ENCODE data around the gene RPL14. TPM values are rescaled to one million over a fixed set of nuclear protein-coding genes. Genes with fewer than 3 reads are reported as not detected.
A peak's percentile ranks its signal among the peaks of the same experiment; 100 is the strongest.

RPL14 gene
- total RNA-seq, 1 donor from 2014 or later, result 2,616 TPM

DNA sequence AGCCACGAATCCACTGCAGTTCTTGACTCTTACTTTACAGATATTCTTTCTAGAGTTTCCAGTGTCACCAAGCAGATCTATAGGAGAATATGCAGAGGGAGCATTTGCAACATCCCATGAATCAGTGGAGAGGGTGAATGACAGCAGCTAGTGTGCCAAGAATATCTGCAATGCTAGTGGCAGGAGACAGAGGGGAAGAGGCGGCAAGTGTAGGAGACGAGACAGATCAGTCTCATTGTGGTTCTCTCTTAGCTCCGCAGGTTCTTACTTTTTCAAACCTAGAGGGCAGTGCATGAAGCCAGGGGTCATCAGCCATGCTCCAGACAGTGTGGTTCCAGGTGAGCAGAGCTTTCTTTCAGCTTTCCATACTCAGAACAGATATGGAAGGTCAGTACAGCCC, 20.5 kb downstream of the RPL14 start:
- intact Hi-C loops (cut with micrococcal nuclease), result loop anchor here (1.0 kb wide), 5 partner anchors 20 to 168 kb away; partner anchors contain the start of genes EIF1B, RPL14 and ZNF621
- ATAC-seq (ENCODE audit: low read depth), result no peak
- H3K4me1 Mint-ChIP-seq, result peaks cover 27% of the 10 kb centered on the region

DNA sequence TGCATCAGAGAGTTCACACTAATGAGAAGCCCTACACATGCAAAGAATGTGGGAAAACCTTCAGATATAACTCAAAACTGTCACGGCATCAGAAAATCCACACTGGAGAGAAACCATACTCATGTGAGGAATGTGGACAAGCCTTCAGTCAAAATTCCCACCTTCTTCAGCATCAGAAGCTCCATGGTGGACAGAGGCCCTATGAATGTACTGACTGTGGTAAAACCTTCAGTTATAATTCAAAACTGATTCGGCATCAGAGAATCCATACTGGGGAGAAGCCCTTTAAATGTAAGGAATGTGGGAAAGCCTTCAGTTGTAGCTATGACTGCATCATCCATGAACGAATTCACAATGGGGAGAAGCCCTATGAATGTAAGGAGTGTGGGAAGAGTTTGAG, 30.0 kb downstream of the RPL14 start:
- no peak for ATAC-seq (ENCODE audit: low read depth)
- ChIA-PET CTCF (no interaction called here), POLR2A (no interaction called here)
- H3K36me3 Mint-ChIP-seq (ENCODE audit: low read depth), result peaks cover 71% of the 10 kb centered on the region
- peaks cover 20% of the 10 kb centered on the region for H3K9me3 Mint-ChIP-seq
- H3K27me3 Mint-ChIP-seq, result no peaks in the 10 kb centered on the region
- TF ChIP-seq, protein P1, sequence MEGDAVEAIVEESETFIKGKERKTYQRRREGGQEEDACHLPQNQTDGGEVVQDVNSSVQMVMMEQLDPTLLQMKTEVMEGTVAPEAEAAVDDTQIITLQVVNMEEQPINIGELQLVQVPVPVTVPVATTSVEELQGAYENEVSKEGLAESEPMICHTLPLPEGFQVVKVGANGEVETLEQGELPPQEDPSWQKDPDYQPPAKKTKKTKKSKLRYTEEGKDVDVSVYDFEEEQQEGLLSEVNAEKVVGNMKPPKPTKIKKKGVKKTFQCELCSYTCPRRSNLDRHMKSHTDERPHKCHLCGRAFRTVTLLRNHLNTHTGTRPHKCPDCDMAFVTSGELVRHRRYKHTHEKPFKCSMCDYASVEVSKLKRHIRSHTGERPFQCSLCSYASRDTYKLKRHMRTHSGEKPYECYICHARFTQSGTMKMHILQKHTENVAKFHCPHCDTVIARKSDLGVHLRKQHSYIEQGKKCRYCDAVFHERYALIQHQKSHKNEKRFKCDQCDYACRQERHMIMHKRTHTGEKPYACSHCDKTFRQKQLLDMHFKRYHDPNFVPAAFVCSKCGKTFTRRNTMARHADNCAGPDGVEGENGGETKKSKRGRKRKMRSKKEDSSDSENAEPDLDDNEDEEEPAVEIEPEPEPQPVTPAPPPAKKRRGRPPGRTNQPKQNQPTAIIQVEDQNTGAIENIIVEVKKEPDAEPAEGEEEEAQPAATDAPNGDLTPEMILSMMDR (IDR thresholded peaks at IDR 0.05), result no peak
- no peak for DNase-seq
- H3K4me1 Mint-ChIP-seq, result no peaks in the 10 kb centered on the region
- no peak overlapping the region for H3K27ac Mint-ChIP-seq
- H3K4me3 Mint-ChIP-seq, result no peak overlapping the region
- intact Hi-C loops (cut with micrococcal nuclease), result no loop called here

More for the DNA sequence above, 20.5 kb downstream of the RPL14 start:
- POLR2A ChIA-PET, result interaction anchor here (1.2 to 3.4 kb wide), 7 partner anchors 17 to 721 kb away, joined by 4 to 38 read pairs (median 7); partner anchors contain the start of genes CTNNB1, RPL14, ZNF620 and ZNF621
- H3K27ac Mint-ChIP-seq, result peak overlapping the region; percentile 94
- H3K4me3 Mint-ChIP-seq, result peak overlapping the region; percentile 93
- H3K9me3 Mint-ChIP-seq, result no peaks in the 10 kb centered on the region
- peaks cover 49% of the 10 kb centered on the region for H3K36me3 Mint-ChIP-seq (ENCODE audit: low read depth)
- CTCF ChIA-PET, result no interaction called here
- TF ChIP-seq, protein P1 (IDR thresholded peaks at IDR 0.05), result no peak
- no peaks in the 10 kb centered on the region for H3K27me3 Mint-ChIP-seq
- no peak for DNase-seq

DNA sequence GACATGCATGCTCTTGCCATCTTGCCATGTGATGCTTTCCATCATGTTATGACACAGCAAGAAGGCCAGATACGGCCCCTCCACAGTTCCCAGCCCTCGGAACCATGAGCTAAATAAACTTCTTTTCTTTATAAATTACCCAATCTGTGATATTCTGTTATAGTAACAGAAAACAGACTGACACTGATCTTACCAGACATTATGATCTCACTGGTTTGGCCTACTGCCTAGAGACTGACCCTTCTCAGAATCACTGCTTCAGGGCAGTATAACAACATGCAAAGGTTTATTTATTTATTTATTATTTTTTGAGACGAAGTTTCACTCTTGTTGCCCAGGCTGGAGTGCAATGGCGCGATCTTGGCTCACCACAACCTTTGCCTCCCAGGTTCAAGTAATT, 33.8 kb downstream of the RPL14 start:
- ChIA-PET CTCF (no interaction called here), POLR2A (no interaction called here)
- Mint-ChIP-seq H3K4me1 (no peaks in the 10 kb centered on the region), H3K36me3 (ENCODE audit: low read depth) (peaks cover 44% of the 10 kb centered on the region), H3K27ac (no peak overlapping the region), H3K9me3 (peaks cover 20% of the 10 kb centered on the region), H3K4me3 (no peak overlapping the region), H3K27me3 (no peaks in the 10 kb centered on the region)
- ATAC-seq (ENCODE audit: low read depth), result no peak
- TF ChIP-seq, protein P1 (IDR thresholded peaks at IDR 0.05), result no peak
- no peak for DNase-seq
- intact Hi-C loops (cut with micrococcal nuclease), result no loop called here

DNA sequence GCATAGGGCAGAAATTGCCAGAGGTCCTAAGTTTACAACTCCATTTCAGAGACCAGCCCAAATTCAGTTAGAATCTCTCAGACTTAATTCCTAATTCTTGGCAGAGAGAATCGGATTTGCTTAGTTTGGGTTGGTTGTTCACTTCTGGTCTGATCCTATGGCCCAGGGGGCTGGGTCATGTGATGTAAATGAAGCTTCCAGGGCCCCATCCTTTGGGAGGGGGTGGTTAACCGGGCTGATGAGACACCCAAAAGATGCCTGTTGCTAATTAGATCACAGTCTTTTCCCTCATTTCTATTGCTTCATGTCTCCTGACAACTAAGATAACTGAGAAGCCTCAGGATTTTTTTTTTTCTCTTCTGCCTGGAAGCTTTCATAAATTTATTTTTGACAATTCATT, 37.6 kb downstream of the RPL14 start:
- CTCF ChIA-PET, result no interaction called here
- Mint-ChIP-seq H3K4me1 (no peaks in the 10 kb centered on the region), H3K27ac (no peak overlapping the region)

DNA sequence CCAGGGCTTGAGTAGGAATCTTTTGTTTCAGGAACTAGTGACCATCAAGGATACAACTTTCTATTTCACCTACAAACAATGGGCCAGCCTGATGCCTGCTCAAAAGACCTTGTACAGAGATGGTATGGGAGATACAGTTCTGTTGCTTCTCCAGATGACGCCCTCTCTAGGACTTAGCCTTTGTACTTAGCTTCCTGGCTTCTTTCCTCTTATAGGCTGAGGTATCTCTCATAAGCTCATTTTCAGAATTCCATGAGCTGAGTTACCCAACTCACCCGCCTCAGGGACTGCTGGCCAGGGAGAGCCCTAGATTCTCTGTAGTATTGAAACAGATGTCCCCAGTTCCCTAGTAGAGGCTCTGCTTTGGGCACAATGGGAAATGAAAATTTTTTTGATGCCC, 40.1 kb downstream of the RPL14 start:
- peaks cover 5% of the 10 kb centered on the region for H3K36me3 Mint-ChIP-seq (ENCODE audit: low read depth)
- ATAC-seq (ENCODE audit: low read depth) (no peak), DNase-seq (no peak)
- H3K4me1 Mint-ChIP-seq, result no peaks in the 10 kb centered on the region
- intact Hi-C loops (cut with micrococcal nuclease), result no loop called here
- TF ChIP-seq, protein P1 (IDR thresholded peaks at IDR 0.05), result no peak
- H3K4me3 Mint-ChIP-seq, result no peak overlapping the region
- ChIA-PET CTCF (interaction anchor here (0.6 kb wide), 1 partner anchor 11 kb away, joined by 3 read pairs; no protein-coding TSS in a partner anchor), POLR2A (no interaction called here)
- no peak overlapping the region for H3K27ac Mint-ChIP-seq
- no peaks in the 10 kb centered on the region for H3K27me3 Mint-ChIP-seq
- peaks cover 2% of the 10 kb centered on the region for H3K9me3 Mint-ChIP-seq

More for the DNA sequence above, 37.6 kb downstream of the RPL14 start:
- POLR2A ChIA-PET, result no interaction called here
- Mint-ChIP-seq H3K27me3 (no peaks in the 10 kb centered on the region), H3K9me3 (peaks cover 2% of the 10 kb centered on the region), H3K4me3 (no peak overlapping the region), H3K36me3 (ENCODE audit: low read depth) (peaks cover 16% of the 10 kb centered on the region)
- DNase-seq (no peak), ATAC-seq (ENCODE audit: low read depth) (no peak)
- TF ChIP-seq, protein P1 (IDR thresholded peaks at IDR 0.05), result no peak
- intact Hi-C loops (cut with micrococcal nuclease), result no loop called here
